HG03558 (cell line): ENCODE data around the gene RLN2.

ENCODE experiments used
- ATAC-seq: cut with Tn5 transposase; IDR thresholded peaks from one replicate; pipeline ENCODE4 v1.9.1; 2021; ENCODE audit warnings: moderate number of reproducible peaks; ENCODE audit not compliant: unreplicated experiment; ENCODE audit errors: extremely low read depth

Gene RLN2

GRCh38 chr9:5274770-5275169 lies 29.7 kb downstream of the RLN2 start:
- no peak for ATAC-seq

- ATAC-seq = no peak
These were observed 35.2 kb downstream of the RLN2 start for GRCh38 chr9:5269249-5269715.

GRCh38 chr9:5265939-5266338 lies 38.6 kb downstream of the RLN2 start:
- ATAC-seq = no peak

GRCh38 chr9:5264219-5264595 lies 40.3 kb downstream of the RLN2 start:
- ATAC-seq = no peak

- ATAC-seq = no peak
These were observed 40.9 kb downstream of the RLN2 start for GRCh38 chr9:5263351-5264218.
